Endothelial cell (in vitro differentiated cells): ENCODE measurements around the gene TBC1D5. TPM values are rescaled to one million over a fixed set of nuclear protein-coding genes. Genes with fewer than 3 reads are reported as not detected.
"Not testable (repeated sequence)": the region's sequence is repeated elsewhere in the genome, so short reads cannot be mapped to it uniquely, and the experiment has no call there.

Source experiments
- DNase-seq: peaks from one replicate; pipeline ENCODE4 v3.0.0; 2021; ENCODE audit warnings: low spot score
- H3K27ac Mint-ChIP-seq: one replicate; pipeline ENCODE4 v1.8.0; 2021; ENCODE audit warnings: mixed read lengths, inconsistent platforms; ENCODE audit not compliant: unreplicated experiment
- H3K27me3 Mint-ChIP-seq: one replicate; pipeline ENCODE4 v1.8.0; 2021; ENCODE audit warnings: mild to moderate bottlenecking, moderate library complexity, mixed read lengths, inconsistent platforms; ENCODE audit not compliant: unreplicated experiment
- H3K36me3 Mint-ChIP-seq: one replicate; pipeline ENCODE4 v1.8.0; 2021; ENCODE audit warnings: mild to moderate bottlenecking, low read depth, mixed read lengths, inconsistent platforms; ENCODE audit not compliant: unreplicated experiment
- H3K4me1 Mint-ChIP-seq: one replicate; pipeline ENCODE4 v1.8.0; 2021; ENCODE audit warnings: mild to moderate bottlenecking, mixed read lengths, inconsistent platforms; ENCODE audit not compliant: unreplicated experiment
- H3K4me3 Mint-ChIP-seq: one replicate; pipeline ENCODE4 v1.8.0; 2021; ENCODE audit warnings: mild to moderate bottlenecking, mixed read lengths, inconsistent platforms; ENCODE audit not compliant: unreplicated experiment
- H3K9me3 Mint-ChIP-seq: one replicate; pipeline ENCODE4 v1.8.0; 2021; ENCODE audit warnings: mixed read lengths, inconsistent platforms; ENCODE audit not compliant: unreplicated experiment
- total RNA-seq: library from RNA; stranded (reverse); fragmentation: NEBNext Ultra II Directional; extraction: Animal tissue kit (Norgen Biotek cat#: 25700); gene quantifications from one replicate; pipeline ENCODE4 v1.2.1, GENCODE V29; 2021; ENCODE audit not compliant: unreplicated experiment
- TF ChIP-seq, protein P1 (sequence below): fragments of 200-600 bp; sonication (generic); IDR thresholded peaks from one replicate; pipeline ENCODE4 v1.5.0; 2021; ENCODE audit warnings: antibody characterized with exemption; ENCODE audit not compliant: unreplicated experiment

The TBC1D5 gene
- total RNA-seq, 1 donor from 2014 or later, result 48.2 TPM

DNA sequence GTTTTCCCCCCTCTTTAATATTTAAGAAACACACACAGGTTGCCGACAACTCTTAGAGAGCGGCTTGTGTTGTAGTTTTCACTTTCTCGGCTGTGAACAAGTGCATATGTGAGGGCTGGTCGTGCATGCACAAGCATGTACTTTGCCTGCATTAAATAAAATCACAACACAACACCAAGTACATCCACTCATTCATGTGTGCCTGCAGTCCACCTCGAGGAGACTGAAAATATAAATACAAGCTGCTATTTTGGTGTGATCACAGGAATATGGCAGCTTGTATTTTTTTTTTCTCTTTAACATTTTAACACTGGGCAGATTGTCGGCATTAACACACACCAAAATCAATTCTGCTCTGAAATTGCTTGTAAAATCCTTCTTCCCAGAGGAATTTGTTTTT, 346.4 kb downstream of the TBC1D5 start:
- TF ChIP-seq, protein P1, sequence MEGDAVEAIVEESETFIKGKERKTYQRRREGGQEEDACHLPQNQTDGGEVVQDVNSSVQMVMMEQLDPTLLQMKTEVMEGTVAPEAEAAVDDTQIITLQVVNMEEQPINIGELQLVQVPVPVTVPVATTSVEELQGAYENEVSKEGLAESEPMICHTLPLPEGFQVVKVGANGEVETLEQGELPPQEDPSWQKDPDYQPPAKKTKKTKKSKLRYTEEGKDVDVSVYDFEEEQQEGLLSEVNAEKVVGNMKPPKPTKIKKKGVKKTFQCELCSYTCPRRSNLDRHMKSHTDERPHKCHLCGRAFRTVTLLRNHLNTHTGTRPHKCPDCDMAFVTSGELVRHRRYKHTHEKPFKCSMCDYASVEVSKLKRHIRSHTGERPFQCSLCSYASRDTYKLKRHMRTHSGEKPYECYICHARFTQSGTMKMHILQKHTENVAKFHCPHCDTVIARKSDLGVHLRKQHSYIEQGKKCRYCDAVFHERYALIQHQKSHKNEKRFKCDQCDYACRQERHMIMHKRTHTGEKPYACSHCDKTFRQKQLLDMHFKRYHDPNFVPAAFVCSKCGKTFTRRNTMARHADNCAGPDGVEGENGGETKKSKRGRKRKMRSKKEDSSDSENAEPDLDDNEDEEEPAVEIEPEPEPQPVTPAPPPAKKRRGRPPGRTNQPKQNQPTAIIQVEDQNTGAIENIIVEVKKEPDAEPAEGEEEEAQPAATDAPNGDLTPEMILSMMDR, result no peak
- peaks cover 20% of the 10 kb centered on the region for H3K36me3 Mint-ChIP-seq
- no peak for DNase-seq

DNA sequence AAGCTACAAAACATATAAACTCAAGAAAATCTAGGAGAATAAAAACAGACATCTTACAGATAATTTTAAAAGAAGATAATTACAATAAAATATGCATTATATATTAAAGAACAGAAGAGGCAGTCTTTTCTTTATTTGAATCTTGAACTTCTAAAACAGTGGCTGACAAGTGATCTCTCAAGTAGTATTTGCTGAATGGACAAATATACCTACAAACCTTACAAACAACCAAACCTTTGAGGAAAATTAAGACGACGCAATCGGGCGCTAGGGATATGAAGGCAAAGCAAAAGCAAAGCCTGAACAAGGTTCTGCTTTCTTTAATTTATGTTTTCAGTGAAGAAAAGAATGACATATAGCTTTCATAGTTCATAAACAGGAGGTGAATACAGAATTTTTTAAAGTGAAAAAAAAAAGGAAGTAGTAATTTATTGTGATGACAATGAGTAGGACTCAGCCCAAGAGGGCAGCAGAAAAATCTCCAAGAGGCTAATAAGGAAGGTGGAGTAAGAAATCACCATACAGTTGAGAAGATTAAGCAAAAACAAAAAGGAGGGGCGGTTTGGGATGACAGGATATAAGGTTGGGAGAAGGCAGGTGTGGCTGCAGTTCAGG, 347.8 kb downstream of the TBC1D5 start:
- peaks cover 20% of the 10 kb centered on the region for H3K36me3 Mint-ChIP-seq
- no peaks in the 10 kb centered on the region for H3K9me3 Mint-ChIP-seq
- no peaks in the 10 kb centered on the region for H3K27me3 Mint-ChIP-seq
- DNase-seq, result no peak
- TF ChIP-seq, protein P1, result no peak
- no peak overlapping the region for H3K4me3 Mint-ChIP-seq
- H3K27ac Mint-ChIP-seq, result no peak overlapping the region
- H3K4me1 Mint-ChIP-seq, result no peaks in the 10 kb centered on the region

More for the DNA sequence above, 346.4 kb downstream of the TBC1D5 start:
- Mint-ChIP-seq H3K9me3 (no peaks in the 10 kb centered on the region), H3K27ac (no peak overlapping the region), H3K4me1 (no peaks in the 10 kb centered on the region), H3K27me3 (no peaks in the 10 kb centered on the region), H3K4me3 (no peak overlapping the region)

- H3K27me3 Mint-ChIP-seq, H3K9me3 Mint-ChIP-seq, H3K4me1 Mint-ChIP-seq, H3K4me3 Mint-ChIP-seq, DNase-seq, H3K27ac Mint-ChIP-seq: not testable (repeated sequence)
- peaks cover 20% of the 10 kb centered on the region for H3K36me3 Mint-ChIP-seq
Measured at GRCh38 chr3:17392516-17392915, 349.9 kb downstream of the TBC1D5 start.

GRCh38 chr3:17390785-17391184, 351.6 kb downstream of the TBC1D5 start:
- no peak overlapping the region for H3K27ac Mint-ChIP-seq
- no peaks in the 10 kb centered on the region for H3K4me1 Mint-ChIP-seq
- peaks cover 20% of the 10 kb centered on the region for H3K36me3 Mint-ChIP-seq
- H3K27me3 Mint-ChIP-seq, result no peaks in the 10 kb centered on the region
- H3K9me3 Mint-ChIP-seq, result no peaks in the 10 kb centered on the region
- H3K4me3 Mint-ChIP-seq, result no peak overlapping the region
- DNase-seq, result no peak
- TF ChIP-seq, protein P1, result no peak

- TF ChIP-seq, protein P1, result no peak
- Mint-ChIP-seq H3K4me1 (no peaks in the 10 kb centered on the region), H3K27ac (no peak overlapping the region), H3K4me3 (no peak overlapping the region), H3K36me3 (peaks cover 7% of the 10 kb centered on the region), H3K9me3 (no peaks in the 10 kb centered on the region), H3K27me3 (no peaks in the 10 kb centered on the region)
- no peak for DNase-seq
Measured at GRCh38 chr3:17387108-17387507, 355.3 kb downstream of the TBC1D5 start.
